Dedifferentiated amniotic fluid mesenchymal stem cell (primary cell): ENCODE data around the gene MED15.
A peak's percentile ranks its signal among the peaks of the same experiment; 100 is the strongest.

Experiments
- DNase-seq: peaks from one replicate; pipeline ENCODE4 v3.0.0-alpha.2; 2016; ENCODE audit errors: extremely low spot score

Gene MED15

DNA sequence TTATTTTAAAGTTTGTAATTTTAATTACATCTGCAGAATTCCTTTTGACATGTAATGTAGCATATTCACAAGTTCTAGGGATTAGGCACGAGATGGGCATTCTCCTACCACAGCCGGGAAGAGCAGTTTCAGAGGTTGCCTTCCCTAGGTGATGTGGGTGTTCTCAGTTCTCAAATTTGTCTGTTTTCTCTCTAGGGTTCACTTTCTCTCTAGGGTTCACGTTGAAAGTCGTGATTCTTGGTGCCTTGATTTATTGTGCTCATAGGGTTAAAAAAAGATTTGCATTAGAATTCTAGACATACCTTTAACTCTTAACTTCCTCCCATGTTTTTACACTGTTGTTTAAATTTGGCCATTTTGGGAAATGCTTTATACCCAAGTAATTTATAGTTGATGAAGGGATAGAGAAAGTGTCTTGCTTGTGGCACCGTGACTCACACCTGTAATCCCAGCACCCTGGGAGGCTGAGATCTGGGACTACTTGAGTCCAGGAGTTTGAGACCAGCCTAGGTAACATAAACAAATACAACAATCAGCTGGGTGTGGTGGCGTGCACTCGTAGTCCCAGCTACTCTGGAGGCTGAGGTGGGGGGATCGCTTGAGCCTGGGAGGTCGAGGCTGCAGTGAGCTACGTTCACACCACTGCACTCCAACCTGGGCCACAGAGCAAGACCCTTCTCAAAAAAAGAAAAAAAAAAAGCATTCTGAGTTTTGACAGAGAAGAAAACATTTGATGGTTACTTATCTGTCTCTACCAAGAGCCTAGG lies 3.6 kb downstream of the MED15 start:
- no peak for DNase-seq

GRCh38 chr22:20511578-20512229 lies 4.3 kb downstream of the MED15 start:
- DNase-seq, result no peak

GRCh38 chr22:20514658-20515406 lies 7.4 kb downstream of the MED15 start:
- DNase-seq, result peak; percentile 81

GRCh38 chr22:20516399-20516798 lies 9.0 kb downstream of the MED15 start:
- DNase-seq, result no peak

- DNase-seq, result no peak
These were observed 10.0 kb downstream of the MED15 start for GRCh38 chr22:20517422-20517821.

DNA sequence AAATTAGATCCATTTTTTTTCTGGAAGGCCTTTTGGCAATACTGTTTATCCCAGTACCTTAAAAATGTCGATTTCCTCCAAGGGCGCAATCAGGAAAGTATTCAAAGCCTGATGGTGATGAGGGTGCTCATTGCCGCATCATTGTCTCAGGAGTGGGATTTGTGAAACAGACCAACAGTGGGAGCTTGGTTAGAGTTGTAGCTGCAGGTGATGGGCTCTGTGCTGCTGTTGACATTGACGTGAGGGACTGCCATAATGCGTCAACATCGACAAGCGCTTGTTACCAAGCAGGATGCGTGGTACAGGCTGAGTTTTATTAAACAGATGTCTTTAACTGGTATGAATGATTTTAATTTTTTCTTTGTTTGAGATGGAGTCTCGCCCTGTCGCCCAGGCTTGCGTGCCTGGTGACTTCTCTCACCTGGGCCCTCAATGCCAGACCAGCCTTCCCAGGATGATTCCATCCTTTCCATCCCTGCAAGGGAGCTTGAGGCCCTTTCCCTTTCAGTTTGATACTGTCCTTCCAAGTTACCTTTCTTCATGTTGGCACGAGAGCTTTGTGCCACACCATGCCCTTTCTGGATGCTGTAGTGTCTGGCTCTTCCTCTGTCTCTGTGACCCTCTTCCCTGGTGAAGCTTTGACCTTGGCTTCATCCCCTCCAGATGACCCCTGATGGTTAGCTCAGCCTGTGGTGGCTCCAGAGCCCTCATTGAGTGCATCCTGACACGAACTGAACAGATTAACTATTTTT lies 10.6 kb downstream of the MED15 start:
- no peak for DNase-seq

DNA sequence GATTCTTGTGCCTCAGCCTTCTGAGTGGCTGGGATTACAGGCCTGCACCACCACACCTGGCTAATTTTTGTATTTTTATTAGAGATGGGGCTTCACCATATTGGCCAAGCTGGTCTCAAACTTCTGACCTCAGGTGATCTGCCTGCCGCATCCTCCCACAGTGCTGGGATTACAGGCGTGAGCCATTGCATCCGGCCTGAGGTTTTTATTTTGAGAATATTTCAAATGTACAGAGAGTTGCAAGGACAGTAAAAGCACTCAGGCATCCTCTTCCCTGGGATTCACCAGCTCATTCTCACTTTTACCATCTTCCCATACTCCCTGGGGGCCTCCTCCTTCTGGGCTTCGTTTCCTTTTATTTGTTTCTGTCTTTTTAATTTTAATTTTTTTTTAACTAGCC lies 12.1 kb downstream of the MED15 start:
- no peak for DNase-seq

- no peak for DNase-seq
These were observed 12.7 kb downstream of the MED15 start for GRCh38 chr22:20520093-20520511.

DNA sequence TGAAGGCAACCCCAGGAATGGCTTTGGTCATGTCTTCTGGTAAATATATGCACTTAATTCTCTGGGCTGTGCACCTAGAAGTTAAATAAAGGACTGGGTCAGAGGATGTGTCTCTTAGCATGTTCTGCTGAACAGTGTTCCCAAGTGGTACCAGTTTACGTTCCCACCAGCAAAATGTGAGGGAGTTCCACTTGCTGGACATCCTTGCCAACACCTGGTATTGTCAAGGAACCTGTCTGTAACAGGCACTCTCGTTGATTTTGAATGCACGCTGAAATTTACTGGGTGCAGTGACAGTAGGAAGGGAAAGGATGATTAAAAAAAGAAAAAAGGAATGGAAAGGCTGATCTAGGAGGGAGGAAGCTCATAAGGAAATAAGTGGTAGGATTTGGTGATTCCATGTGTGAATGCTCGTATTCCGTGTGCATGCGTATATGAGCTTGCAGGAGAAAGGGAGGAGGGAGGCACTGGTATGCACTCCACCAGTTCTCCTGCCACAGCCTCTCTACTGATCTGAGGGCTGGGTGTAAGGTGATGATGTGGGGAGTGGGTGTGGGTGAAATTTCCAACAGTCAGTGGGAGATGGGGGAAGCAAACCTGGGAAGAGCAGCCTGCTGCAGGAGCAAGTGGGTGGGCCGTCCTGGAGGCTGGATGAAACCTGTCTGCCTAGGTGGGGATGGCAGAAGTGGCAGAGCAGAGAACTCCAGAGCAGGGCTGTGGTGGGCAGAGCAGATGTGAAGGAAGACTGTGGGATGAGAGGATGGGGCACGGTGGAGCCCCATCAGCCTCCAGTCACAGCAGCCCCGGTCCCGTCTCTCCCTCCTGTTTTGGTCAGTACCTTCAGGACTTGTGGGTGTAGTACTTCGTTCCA lies 15.0 kb downstream of the MED15 start:
- DNase-seq, result no peak

GRCh38 chr22:20523086-20523983 lies 15.9 kb downstream of the MED15 start:
- DNase-seq, result peak; percentile 30

DNA sequence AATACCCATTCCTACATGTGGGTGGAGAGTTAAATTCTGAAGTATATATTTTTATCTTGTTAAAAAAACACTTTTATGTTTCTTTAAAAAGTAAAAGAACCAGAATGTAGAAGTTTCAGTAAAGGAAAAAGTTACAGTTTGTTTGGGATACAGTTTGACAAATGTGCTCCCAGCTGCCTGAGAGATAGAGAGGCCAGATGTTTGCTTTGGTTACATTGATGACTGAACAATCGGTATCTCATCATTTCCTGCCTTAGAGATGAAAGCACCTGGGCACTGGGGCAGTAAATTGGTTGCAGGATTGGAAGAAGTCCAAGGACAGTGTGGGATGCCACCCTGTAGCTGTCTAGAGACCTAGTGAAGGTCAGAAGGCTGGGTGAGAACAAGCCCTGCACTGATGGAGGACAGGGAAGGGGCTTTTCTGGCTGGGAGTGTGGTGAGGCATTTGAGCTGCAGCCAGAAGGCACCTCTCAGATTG lies 16.6 kb downstream of the MED15 start:
- DNase-seq, result no peak

DNA sequence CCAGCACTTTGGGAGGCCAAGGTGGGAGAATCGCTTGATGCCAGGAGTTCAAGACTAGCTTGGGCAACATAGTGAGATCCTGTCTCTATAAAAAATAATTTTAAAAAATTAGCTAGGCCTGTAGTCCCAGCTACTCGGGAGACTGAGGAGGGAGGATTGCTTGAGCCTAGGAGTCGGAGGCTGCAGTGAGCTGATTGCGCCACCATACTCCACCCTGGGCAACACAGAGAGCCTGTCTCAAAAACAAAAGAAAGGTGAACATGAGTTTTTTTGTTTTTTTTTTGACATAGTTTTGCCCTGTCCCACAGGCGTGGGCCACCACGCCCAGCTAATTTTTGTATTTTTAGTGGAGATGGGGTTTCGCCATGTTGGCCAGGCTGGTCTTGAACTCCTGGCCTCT lies 17.6 kb downstream of the MED15 start:
- no peak for DNase-seq

DNA sequence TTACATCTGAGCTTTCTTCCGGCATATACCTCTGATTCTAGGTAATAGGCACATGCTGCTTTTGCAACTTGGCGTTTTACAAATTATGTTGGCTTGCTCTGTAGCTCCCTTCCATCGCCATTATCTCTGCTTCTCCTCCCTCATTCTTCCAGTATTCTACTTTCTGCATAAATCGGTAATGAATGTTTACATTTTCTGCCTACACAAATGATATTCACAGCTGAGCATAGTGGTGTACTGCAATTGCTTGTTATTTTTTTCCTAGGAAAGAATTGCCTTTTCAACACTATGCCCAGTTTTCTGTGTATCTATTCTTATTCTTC lies 18.9 kb downstream of the MED15 start:
- DNase-seq, result no peak

DNA sequence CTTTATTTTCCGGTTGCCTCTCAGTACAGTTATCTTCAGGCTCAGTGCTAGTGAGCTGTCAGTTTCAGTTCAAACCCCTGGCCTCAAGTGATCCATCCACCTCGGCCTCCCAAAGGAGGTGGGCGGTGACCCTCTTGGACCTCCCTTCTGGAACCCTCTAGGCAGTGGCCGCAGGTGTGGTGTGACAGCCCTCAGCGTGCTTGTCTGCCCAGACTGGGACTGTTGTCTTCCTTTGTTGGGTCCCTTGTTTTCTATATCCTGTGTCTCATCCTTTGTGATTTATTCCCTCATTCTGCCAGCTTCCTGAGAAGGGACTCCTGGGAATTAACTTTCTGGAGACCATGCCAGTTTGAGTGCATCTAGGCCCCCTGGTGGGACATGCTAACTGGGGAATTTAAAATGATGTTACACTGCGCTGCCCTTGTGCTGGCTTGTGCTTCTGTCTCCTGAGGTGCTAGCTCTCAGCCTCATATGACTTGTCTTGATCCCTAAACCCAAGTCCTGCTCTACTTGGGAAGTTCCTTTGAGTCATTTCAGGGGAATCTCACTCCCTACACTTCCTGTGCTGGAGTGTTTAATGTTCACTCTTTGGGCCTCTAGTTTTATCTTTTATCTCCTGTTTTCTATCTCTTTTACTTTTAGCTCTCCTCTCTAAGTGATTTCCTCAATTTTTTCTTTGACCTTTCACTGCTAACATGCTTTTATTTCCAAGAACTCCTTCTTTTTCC lies 19.4 kb downstream of the MED15 start:
- DNase-seq, result no peak

DNA sequence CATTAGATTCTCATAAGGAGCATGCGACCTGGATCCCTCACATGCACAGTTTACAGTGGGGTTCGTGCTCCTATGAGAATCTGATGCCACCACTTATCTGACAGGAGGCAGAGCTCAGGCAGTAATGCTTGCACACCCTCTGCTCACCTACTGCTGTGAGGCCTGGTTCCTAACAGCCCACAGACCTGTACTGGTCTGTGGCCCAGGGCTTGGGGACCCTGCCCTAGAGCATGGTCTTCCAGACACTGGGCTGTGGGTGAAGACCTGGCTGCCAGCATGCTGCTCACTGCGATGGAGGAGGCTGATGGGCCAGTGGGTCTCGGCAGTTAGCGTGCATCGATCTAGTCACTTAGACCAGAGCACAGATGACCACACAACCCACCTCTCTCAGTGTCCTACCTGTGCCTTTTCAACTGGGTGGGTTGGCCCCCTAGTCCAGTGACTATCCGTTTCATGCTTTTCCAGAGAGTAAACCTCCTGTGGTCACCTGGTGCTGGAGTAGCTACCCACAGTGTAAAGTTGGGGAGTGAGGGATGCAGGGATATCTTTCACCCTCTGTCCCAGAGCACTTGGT lies 21.1 kb downstream of the MED15 start:
- no peak for DNase-seq

DNA sequence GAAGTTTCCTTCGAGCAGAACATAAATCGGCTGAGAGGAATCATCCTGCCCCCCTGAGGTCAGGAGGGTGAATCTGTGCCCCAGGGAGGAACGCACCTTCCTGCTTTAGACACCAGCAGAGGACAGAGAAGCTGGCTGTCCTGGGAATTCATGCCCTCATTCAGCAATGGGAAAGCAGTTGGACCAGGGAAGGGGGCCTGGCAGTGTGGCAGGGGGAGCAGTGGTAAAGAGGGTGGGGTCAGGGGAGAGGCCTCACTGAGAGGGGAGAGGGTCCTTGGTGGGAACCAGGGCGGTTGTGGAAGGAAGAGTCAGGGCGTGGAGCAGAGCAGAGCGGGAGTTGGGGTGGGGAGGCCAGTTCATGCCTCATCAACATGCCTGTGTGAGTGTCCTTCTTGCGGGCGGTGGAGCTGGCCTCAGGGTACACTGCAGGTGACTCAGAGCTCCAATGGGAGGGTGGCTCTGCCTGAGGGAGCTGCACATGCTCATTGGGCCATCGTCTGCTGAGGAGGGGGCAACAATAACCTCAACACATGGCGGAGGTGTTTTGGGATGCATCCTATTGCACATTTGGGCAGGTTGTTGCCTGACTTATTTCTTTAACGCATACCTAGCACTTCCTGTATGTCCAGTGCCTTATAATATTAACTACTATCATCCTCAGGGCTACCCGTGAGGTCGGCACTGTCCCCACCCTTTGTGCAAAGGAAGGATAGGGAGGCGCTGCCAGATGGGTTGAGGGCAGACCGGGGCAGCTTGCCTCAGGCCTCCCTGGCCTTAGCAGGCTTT lies 23.2 kb downstream of the MED15 start:
- DNase-seq, result peak; percentile 67

DNA sequence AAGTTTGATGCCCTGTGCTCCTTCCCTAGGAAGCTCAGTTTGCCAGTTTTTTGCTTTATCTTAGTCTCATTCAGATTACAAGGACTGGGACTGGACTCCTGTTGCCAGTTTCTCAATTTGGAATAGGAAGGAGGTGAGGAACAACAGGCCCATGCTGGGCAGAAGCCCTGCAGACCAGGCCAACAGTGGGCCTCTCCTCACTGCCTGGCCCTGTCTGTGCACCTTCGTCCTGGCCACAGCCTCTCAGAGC lies 23.7 kb downstream of the MED15 start:
- DNase-seq, result no peak

GRCh38 chr22:20531404-20532201 lies 24.2 kb downstream of the MED15 start:
- DNase-seq, result peak; percentile 78
